H9 (cell line): ENCODE results near the gene GLRA3. TPM values are rescaled to one million over a fixed set of nuclear protein-coding genes. Genes with fewer than 3 reads are reported as not detected.

ENCODE experiments used
- DNase-seq: peaks from one replicate; pipeline ENCODE4 v3.0.0-alpha.2; 2017
- H2AFZ ChIP-seq: one replicate; pipeline ENCODE4 v1.6.1; 2013; ENCODE audit warnings: mild to moderate bottlenecking, low read length, control low read depth, moderate library complexity
- H2AK5ac ChIP-seq: 2 replicates; pipeline ENCODE4 v1.6.1; 2013; ENCODE audit warnings: low read length, control low read depth, mixed read lengths; ENCODE audit not compliant: insufficient read length
- H2BK120ac ChIP-seq: one replicate; pipeline ENCODE4 v1.6.1; 2013; ENCODE audit warnings: low read depth, mild to moderate bottlenecking, low read length, control low read depth, inconsistent platforms; ENCODE audit not compliant: poor library complexity, severe bottlenecking
- H2BK12ac ChIP-seq: 2 replicates; pipeline ENCODE4 v1.6.1; 2013; ENCODE audit warnings: low read length, control low read depth, mixed read lengths, low read depth; ENCODE audit not compliant: insufficient read length
- H2BK15ac ChIP-seq: 2 replicates; pipeline ENCODE4 v1.6.1; 2013; ENCODE audit warnings: low read depth, low read length, control low read depth
- H2BK20ac ChIP-seq: one replicate; pipeline ENCODE4 v1.6.1; 2013; ENCODE audit warnings: low read depth, mild to moderate bottlenecking, low read length, control low read depth, inconsistent platforms; ENCODE audit not compliant: poor library complexity, severe bottlenecking
- H2BK5ac ChIP-seq: 2 replicates; pipeline ENCODE4 v1.6.1; 2013; ENCODE audit warnings: low read length, control low read depth, mixed read lengths; ENCODE audit not compliant: insufficient read length
- H3K14ac ChIP-seq: 2 replicates; pipeline ENCODE4 v1.6.1; 2013; ENCODE audit warnings: low read length, control low read depth; ENCODE audit not compliant: insufficient read depth
- H3K18ac ChIP-seq: 2 replicates; pipeline ENCODE4 v1.6.1; 2013; ENCODE audit warnings: low read depth, mild to moderate bottlenecking, mixed read lengths, low read length, control low read depth; ENCODE audit not compliant: insufficient read length
- H3K23ac ChIP-seq: 2 replicates; pipeline ENCODE4 v1.6.1; 2013; ENCODE audit warnings: low read length, control low read depth, mixed read lengths, low read depth; ENCODE audit not compliant: insufficient read length
- H3K23me2 ChIP-seq: 2 replicates; pipeline ENCODE4 v1.6.1; 2013; ENCODE audit warnings: low read depth, mild to moderate bottlenecking, mixed read lengths, low read length, control low read depth; ENCODE audit not compliant: insufficient read length, poor library complexity, severe bottlenecking
- H3K27ac ChIP-seq: 2 replicates; pipeline ENCODE4 v1.5.1; 2013; ENCODE audit warnings: low read length, control low read depth, mixed read lengths, low read depth; ENCODE audit not compliant: insufficient read length
- H3K27me3 ChIP-seq: 2 replicates; pipeline ENCODE4 v1.6.1; 2013; ENCODE audit warnings: low read length, control low read depth, inconsistent platforms; ENCODE audit not compliant: insufficient read depth
- H3K4ac ChIP-seq: 2 replicates; pipeline ENCODE4 v1.6.1; 2013; ENCODE audit warnings: low read depth, mild to moderate bottlenecking, control low read depth, inconsistent platforms, low read length, moderate library complexity
- H3K4me1 ChIP-seq: 2 replicates; pipeline ENCODE4 v1.6.1; 2013; ENCODE audit warnings: low read length, control low read depth, inconsistent platforms; ENCODE audit not compliant: insufficient read depth
- H3K4me2 ChIP-seq: 2 replicates; pipeline ENCODE4 v1.6.1; 2013; ENCODE audit warnings: low read length, control low read depth, mixed read lengths; ENCODE audit not compliant: insufficient read length, insufficient read depth
- H3K56ac ChIP-seq: 2 replicates; pipeline ENCODE4 v1.6.1; 2013; ENCODE audit warnings: low read depth, mild to moderate bottlenecking, mixed read lengths, low read length, control low read depth; ENCODE audit not compliant: insufficient read length
- H3K79me1 ChIP-seq: 2 replicates; pipeline ENCODE4 v1.6.1; 2013; ENCODE audit warnings: low read depth, mild to moderate bottlenecking, moderate library complexity, low read length, control low read depth, inconsistent platforms; ENCODE audit not compliant: insufficient read depth, poor library complexity, severe bottlenecking
- H3K79me2 ChIP-seq: 2 replicates; pipeline ENCODE4 v1.6.1; 2013; ENCODE audit warnings: low read length, control low read depth, inconsistent platforms; ENCODE audit not compliant: insufficient read depth
- H3K9ac ChIP-seq: 2 replicates; pipeline ENCODE4 v1.6.1; 2013; ENCODE audit warnings: low read length, control low read depth, mixed read lengths; ENCODE audit not compliant: insufficient read length; ENCODE audit errors: extremely low read depth
- H3K9me3 ChIP-seq: one replicate; pipeline ENCODE4 v1.6.1; 2013; ENCODE audit warnings: low read depth, low read length, inconsistent platforms; ENCODE audit not compliant: control insufficient read depth
- H3T11ph ChIP-seq: one replicate; pipeline ENCODE4 v1.6.1; 2013; ENCODE audit warnings: mild to moderate bottlenecking, low read length, control low read depth, inconsistent platforms
- H4K20me1 ChIP-seq: one replicate; pipeline ENCODE4 v1.6.1; 2013; ENCODE audit not compliant: control insufficient read depth, insufficient read length, insufficient read depth
- H4K5ac ChIP-seq: 2 replicates; pipeline ENCODE4 v1.6.1; 2013; ENCODE audit warnings: low read depth, mild to moderate bottlenecking, mixed read lengths, low read length, control low read depth; ENCODE audit not compliant: insufficient read length
- H4K8ac ChIP-seq: replicated peaks from 2 replicates; pipeline ENCODE4 v1.6.1; 2013; ENCODE audit warnings: low read length, control low read depth, mixed read lengths, low read depth; ENCODE audit not compliant: insufficient read length
- H4K91ac ChIP-seq: 2 replicates; pipeline ENCODE4 v1.6.1; 2013; ENCODE audit warnings: low read depth, mild to moderate bottlenecking, moderate library complexity, mixed read lengths, low read length, control low read depth; ENCODE audit not compliant: insufficient read length
- H3K27ac Mint-ChIP-seq, 3 experiments: 2 replicates in 2 of 3; 3 replicates in 1 of 3; pipeline ENCODE4 v1.8.0; 2020 to 2021; ENCODE audit warnings: mixed read lengths in 3 of 3, mild to moderate bottlenecking in 1 of 3, moderate library complexity in 1 of 3
- H3K27me3 Mint-ChIP-seq: 2 replicates; pipeline ENCODE4 v1.8.0; 2021; ENCODE audit warnings: low read depth, mild to moderate bottlenecking, moderate library complexity, mixed read lengths
- H3K36me3 Mint-ChIP-seq, 3 experiments: 2 replicates in 2 of 3; 3 replicates in 1 of 3; pipeline ENCODE4 v1.8.0; 2020 to 2021; ENCODE audit warnings: low read depth in 3 of 3, mixed read lengths in 3 of 3; ENCODE audit not compliant: insufficient read depth in 1 of 3
- H3K4me1 Mint-ChIP-seq, 2 experiments: 2 replicates each; pipeline ENCODE4 v1.8.0; 2020; ENCODE audit warnings: mixed read lengths in 2 of 2
- H3K4me3 Mint-ChIP-seq, 2 experiments: 2 replicates in 1 of 2; 3 replicates in 1 of 2; pipeline ENCODE4 v1.8.0; 2020 to 2021; ENCODE audit warnings: mild to moderate bottlenecking in 2 of 2, mixed read lengths in 2 of 2, moderate library complexity in 1 of 2
- H3K9me3 Mint-ChIP-seq, 2 experiments: 2 replicates in 1 of 2; 3 replicates in 1 of 2; pipeline ENCODE4 v1.8.0; 2020; ENCODE audit warnings: mild to moderate bottlenecking in 2 of 2, mixed read lengths in 2 of 2, moderate library complexity in 1 of 2
- WGBS: extraction: QIAGEN DNeasy Blood & Tissue Kit; methylation state at CpG from one replicate; pipeline ENCODE4 v1.1.7; 2013; ENCODE audit warnings: missing lambda C conversion rate, low lambda C conversion rate, mixed read lengths; ENCODE audit not compliant: insufficient read length; ENCODE audit errors: extremely low coverage; 5-methylcytosine and 5-hydroxymethylcytosine counted together
- total RNA-seq: library from RNA; stranded (reverse); gene quantifications from 2 replicates; pipeline ENCODE4 v1.2.1, GENCODE V29; 2021
- TF ChIP-seq, protein P1 (sequence below): fragments of 200-600 bp; sonication (generic); conservative IDR thresholded peaks from 3 replicates; pipeline ENCODE4 v1.8.0; 2021; ENCODE audit warnings: antibody characterized with exemption, mild to moderate bottlenecking

GLRA3 gene
- total RNA-seq, 1 experiment from 2014 or later, result 0.09 TPM

DNA sequence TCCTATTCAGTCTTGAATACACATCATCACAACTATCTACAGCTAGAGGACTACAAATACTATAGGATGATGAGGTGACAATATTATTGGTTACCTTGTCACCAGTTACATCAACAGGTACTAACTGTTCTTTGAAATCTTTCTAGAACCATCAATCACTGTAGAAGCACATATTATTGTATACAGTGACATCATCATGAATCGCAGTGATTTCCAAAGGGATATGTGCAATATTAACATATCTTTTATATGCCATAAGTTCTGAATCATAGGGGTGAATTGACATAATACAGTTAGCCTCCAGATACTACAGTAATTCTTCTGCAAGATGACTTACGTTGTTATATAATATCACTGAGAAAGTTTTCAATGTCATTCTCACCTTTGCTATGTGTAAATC is 201.6 kb downstream of the GLRA3 start:
- no peak overlapping the region for H4K5ac ChIP-seq
- H3K9ac ChIP-seq, result no peak overlapping the region
- no peak overlapping the region for H2BK12ac ChIP-seq
- no peak overlapping the region for H3K18ac ChIP-seq
- Mint-ChIP-seq H3K27ac (no peak overlapping the region), H3K4me1 (peaks cover 4 to 14% of the 10 kb centered on the region in 2 experiments; a peak in 3 of 4 replicates), H3K27me3 (no peaks in the 10 kb centered on the region), H3K9me3 (no peaks in the 10 kb centered on the region), H3K4me3 (no peak overlapping the region), H3K36me3 (no peaks in the 10 kb centered on the region; a peak in 1 of 7 replicates)
- H3K4ac ChIP-seq, result no peak overlapping the region
- no peak overlapping the region for H3K27ac ChIP-seq
- H3K79me1 ChIP-seq, result no peaks in the 10 kb centered on the region
- H4K20me1 ChIP-seq, result no peaks in the 10 kb centered on the region
- H3K79me2 ChIP-seq, result no peaks in the 10 kb centered on the region
- no peaks in the 10 kb centered on the region for H3K27me3 ChIP-seq
- no peak overlapping the region for H4K8ac ChIP-seq
- no peak overlapping the region for H3K23ac ChIP-seq
- no peak overlapping the region for H3K56ac ChIP-seq
- DNase-seq, result no peak
- no peak overlapping the region for H3K14ac ChIP-seq
- no peaks in the 10 kb centered on the region for H3K4me1 ChIP-seq
- no peak overlapping the region for H3K4me2 ChIP-seq
- H2BK15ac ChIP-seq, result no peak overlapping the region
- no peak overlapping the region for H3T11ph ChIP-seq
- H2AFZ ChIP-seq, result no peak overlapping the region
- no peaks in the 10 kb centered on the region for H3K9me3 ChIP-seq
- WGBS, result no CpG with 5 or more reads among the region's 2 CpGs
- TF ChIP-seq, protein P1, sequence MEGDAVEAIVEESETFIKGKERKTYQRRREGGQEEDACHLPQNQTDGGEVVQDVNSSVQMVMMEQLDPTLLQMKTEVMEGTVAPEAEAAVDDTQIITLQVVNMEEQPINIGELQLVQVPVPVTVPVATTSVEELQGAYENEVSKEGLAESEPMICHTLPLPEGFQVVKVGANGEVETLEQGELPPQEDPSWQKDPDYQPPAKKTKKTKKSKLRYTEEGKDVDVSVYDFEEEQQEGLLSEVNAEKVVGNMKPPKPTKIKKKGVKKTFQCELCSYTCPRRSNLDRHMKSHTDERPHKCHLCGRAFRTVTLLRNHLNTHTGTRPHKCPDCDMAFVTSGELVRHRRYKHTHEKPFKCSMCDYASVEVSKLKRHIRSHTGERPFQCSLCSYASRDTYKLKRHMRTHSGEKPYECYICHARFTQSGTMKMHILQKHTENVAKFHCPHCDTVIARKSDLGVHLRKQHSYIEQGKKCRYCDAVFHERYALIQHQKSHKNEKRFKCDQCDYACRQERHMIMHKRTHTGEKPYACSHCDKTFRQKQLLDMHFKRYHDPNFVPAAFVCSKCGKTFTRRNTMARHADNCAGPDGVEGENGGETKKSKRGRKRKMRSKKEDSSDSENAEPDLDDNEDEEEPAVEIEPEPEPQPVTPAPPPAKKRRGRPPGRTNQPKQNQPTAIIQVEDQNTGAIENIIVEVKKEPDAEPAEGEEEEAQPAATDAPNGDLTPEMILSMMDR, result no peak
- no peak overlapping the region for H2BK5ac ChIP-seq
- no peak overlapping the region for H2BK120ac ChIP-seq
- no peak overlapping the region for H2AK5ac ChIP-seq
- H4K91ac ChIP-seq, result no peak overlapping the region
- H2BK20ac ChIP-seq, result no peak overlapping the region
- no peaks in the 10 kb centered on the region for H3K23me2 ChIP-seq
